HG03558 (cell line): Measurements from ENCODE around the gene SOBP.

Experiments
- ATAC-seq: cut with Tn5 transposase; IDR thresholded peaks from one replicate; pipeline ENCODE4 v1.9.1; 2021; ENCODE audit warnings: moderate number of reproducible peaks; ENCODE audit not compliant: unreplicated experiment; ENCODE audit errors: extremely low read depth

The SOBP gene

GRCh38 chr6:107485157-107485556 lies 4.8 kb upstream of the SOBP start:
- no peak for ATAC-seq

GRCh38 chr6:107488174-107488874 lies 1.6 kb upstream of the SOBP start:
- ATAC-seq = no peak

GRCh38 chr6:107488875-107489635 lies 862 bp upstream of the SOBP start:
- ATAC-seq = no peak

- no peak for ATAC-seq
Measured at GRCh38 chr6:107490566-107491137, 735 bp downstream of the SOBP start.

- no peak for ATAC-seq
Measured at GRCh38 chr6:107491138-107491609, 1.3 kb downstream of the SOBP start.

- no peak for ATAC-seq
Measured at GRCh38 chr6:107491760-107492660, 2.1 kb downstream of the SOBP start.

- ATAC-seq = no peak
Measured at GRCh38 chr6:107493158-107494057, 3.5 kb downstream of the SOBP start.

GRCh38 chr6:107495196-107495643 lies 5.3 kb downstream of the SOBP start:
- no peak for ATAC-seq

GRCh38 chr6:107495971-107496370 lies 6.1 kb downstream of the SOBP start:
- ATAC-seq = no peak

- no peak for ATAC-seq
Measured at GRCh38 chr6:107496892-107497684, 7.2 kb downstream of the SOBP start.

GRCh38 chr6:107504270-107505026 lies 14.5 kb downstream of the SOBP start:
- ATAC-seq = no peak

GRCh38 chr6:107506145-107506544 lies 16.2 kb downstream of the SOBP start:
- ATAC-seq = no peak

GRCh38 chr6:107509506-107509905 lies 19.6 kb downstream of the SOBP start:
- ATAC-seq = no peak

- ATAC-seq = no peak
Measured at GRCh38 chr6:107510108-107510507, 20.2 kb downstream of the SOBP start.

- no peak for ATAC-seq
Measured at GRCh38 chr6:107511511-107511993, 21.6 kb downstream of the SOBP start.

- no peak for ATAC-seq
Measured at GRCh38 chr6:107513214-107513613, 23.3 kb downstream of the SOBP start.

GRCh38 chr6:107515955-107516354 lies 26.0 kb downstream of the SOBP start:
- no peak for ATAC-seq

- ATAC-seq = no peak
Measured at GRCh38 chr6:107517274-107517673, 27.4 kb downstream of the SOBP start.
